Heart left ventricle (tissue), 13 donors: ENCODE measurements around the gene DAO.

Experiments
- POLR2A ChIP-seq, 2 donors: fragments of 450-650 bp; IDR thresholded peaks; one replicate each; pipeline ENCODE4 v1.6.1; 2017; ENCODE audit warnings: antibody characterized with exemption in 2 of 2, mild to moderate bottlenecking in 2 of 2, moderate library complexity in 2 of 2
- TF ChIP-seq, protein P1 (sequence below), 12 donors: fragments of 200-600 bp; sonication (generic) in 4 of 12; IDR thresholded peaks; one replicate each; pipeline versions ENCODE4 v1.5.0 to v1.8.0; 2018 to 2022; ENCODE audit warnings: antibody characterized with exemption in 12 of 12, mild to moderate bottlenecking in 5 of 12
- donor health status: ischemic (EF 13 %, LVEDD 7.1; RV severe dilation, severe dysfunction).
- donor health status: DM: no; HTN: yes; CAD: no.
- donor health status: DM: no; HTN: no; CAD: no.
- donor health status: ischemic (EF 25% LVEDD 6.9; RV normal size, moderate dysfunction).
- donor health status: ischemic (EF 25% LVEDD 5.7; RV mildly dilated, moderate dysfunction).
- donor health status: ischemic (EF 35%, LVEDD 5.7; RV mildly dilated, moderate dysfunction).
- donor health status: nonischemic (EF 11% LVEDD 7.7; RV severe dilation, severe dysfunction).
- donor health status: DM: yes; HTN: yes; CAD: no.
- donor health status: PGD.
- donor health status: ischemic (EF 29% LVEDD 5.4; RV normal size, mild dysfunction).
- donor health status: nonischemic (EF 23%, LVEDD 6.1; RV moderate dilation, normal function).

- TF ChIP-seq, protein P1, sequence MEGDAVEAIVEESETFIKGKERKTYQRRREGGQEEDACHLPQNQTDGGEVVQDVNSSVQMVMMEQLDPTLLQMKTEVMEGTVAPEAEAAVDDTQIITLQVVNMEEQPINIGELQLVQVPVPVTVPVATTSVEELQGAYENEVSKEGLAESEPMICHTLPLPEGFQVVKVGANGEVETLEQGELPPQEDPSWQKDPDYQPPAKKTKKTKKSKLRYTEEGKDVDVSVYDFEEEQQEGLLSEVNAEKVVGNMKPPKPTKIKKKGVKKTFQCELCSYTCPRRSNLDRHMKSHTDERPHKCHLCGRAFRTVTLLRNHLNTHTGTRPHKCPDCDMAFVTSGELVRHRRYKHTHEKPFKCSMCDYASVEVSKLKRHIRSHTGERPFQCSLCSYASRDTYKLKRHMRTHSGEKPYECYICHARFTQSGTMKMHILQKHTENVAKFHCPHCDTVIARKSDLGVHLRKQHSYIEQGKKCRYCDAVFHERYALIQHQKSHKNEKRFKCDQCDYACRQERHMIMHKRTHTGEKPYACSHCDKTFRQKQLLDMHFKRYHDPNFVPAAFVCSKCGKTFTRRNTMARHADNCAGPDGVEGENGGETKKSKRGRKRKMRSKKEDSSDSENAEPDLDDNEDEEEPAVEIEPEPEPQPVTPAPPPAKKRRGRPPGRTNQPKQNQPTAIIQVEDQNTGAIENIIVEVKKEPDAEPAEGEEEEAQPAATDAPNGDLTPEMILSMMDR (IDR thresholded peaks at IDR 0.05) = no peak
- TF ChIP-seq POLR2A (IDR thresholded peaks at IDR 0.05) = no peak
Observed at GRCh38 chr12:108837680-108838079, 42.2 kb upstream of the DAO start.
